Measurements from ENCODE around the gene ACTL6B. TPM values are rescaled to one million over a fixed set of nuclear protein-coding genes. Genes with fewer than 3 reads are reported as not detected.
"Not testable (repeated sequence)": the region's sequence is repeated elsewhere in the genome, so short reads cannot be mapped to it uniquely, and the experiment has no call there.

The ACTL6B gene
- polyA plus RNA-seq, 2 of the 4 experiments (the other 2 are of a cell fraction), result not detected

- DNase-seq (ENCODE audit: low read depth in 1 of 2, low spot score in 1 of 2), result no peak
- ATAC-seq, result no peak
- H3K27ac ChIP-seq, result no peak overlapping the region
- H3K4me1 ChIP-seq, result no peaks in the 10 kb centered on the region
- ChIA-PET CTCF (interaction anchor here (1.0 to 2.5 kb wide), 7 partner anchors 10 to 182 kb away, joined by 3 to 12 read pairs (median 5); partner anchors contain the start of genes POP7 and SLC12A9), POLR2A (no interaction called here)
- no peak overlapping the region for H3K4me3 ChIP-seq
- no peak for TF ChIP-seq FOXS1 (CRISPR knock-in tag; IDR thresholded peaks at IDR 0.05)
- TF ChIP-seq POLR2AphosphoS2 (conservative IDR thresholded peaks at IDR 0.05; ENCODE audit: low read length), result no peak
- H3K4me2 ChIP-seq, result no peak overlapping the region
- WGBS (ENCODE audit: missing lambda C conversion rate), result 50% methylated on average over 8 of the region's 8 CpGs
- no peak for FAIRE-seq
- no peaks in the 10 kb centered on the region for H3K9me3 ChIP-seq
These were observed 13.8 kb upstream of the ACTL6B start for GRCh38 chr7:100670074-100670473.

GRCh38 chr7:100669106-100669505 is 12.9 kb upstream of the ACTL6B start:
- H3K4me3 ChIP-seq; POLR2A ChIA-PET; FAIRE-seq; DNase-seq (ENCODE audit: low read depth in 1 of 2, low spot score in 1 of 2); H3K9me3 ChIP-seq; H3K27ac ChIP-seq; H3K4me2 ChIP-seq; H3K4me1 ChIP-seq; ATAC-seq: not testable (repeated sequence)
- CTCF ChIA-PET, result interaction anchor here (0.7 to 3.9 kb wide), 7 partner anchors 9 to 183 kb away, joined by 3 to 12 read pairs (median 7); partner anchors contain the start of genes POP7 and SLC12A9
- WGBS (ENCODE audit: missing lambda C conversion rate), result 87% methylated on average over 12 of the region's 12 CpGs

- TF ChIP-seq FOSB (CRISPR knock-in tag; IDR thresholded peaks at IDR 0.05), result no peak
- TF ChIP-seq RARB (CRISPR knock-in tag; IDR thresholded peaks at IDR 0.05), result no peak
- TF ChIP-seq KDM5A (IDR thresholded peaks at IDR 0.05), result no peak
- TF ChIP-seq ELK1 (IDR thresholded peaks at IDR 0.05; ENCODE audit: low read depth, low read length), result no peak
- ATAC-seq, result no peak
- Histone ChIP-seq H3K4me1 (no peaks in the 10 kb centered on the region), H3K4me3 (no peak overlapping the region), H3K9me3 (no peaks in the 10 kb centered on the region), H3K4me2 (no peak overlapping the region), H3K27ac (no peak overlapping the region)
- WGBS (ENCODE audit: missing lambda C conversion rate), result 66% methylated on average over 2 of the region's 2 CpGs
- ChIA-PET POLR2A (no interaction called here), CTCF (interaction anchor here (0.7 to 3.9 kb wide), 6 partner anchors 9 to 199 kb away, joined by 3 to 11 read pairs (median 4); no protein-coding TSS in a partner anchor)
- DNase-seq (ENCODE audit: low read depth in 1 of 2, low spot score in 1 of 2), result no peak
- FAIRE-seq, result no peak
These were observed 11.8 kb upstream of the ACTL6B start for GRCh38 chr7:100668069-100668449.

GRCh38 chr7:100667331-100668068 is 11.3 kb upstream of the ACTL6B start:
- ChIA-PET CTCF (interaction anchor here (1.0 to 3.9 kb wide), 5 partner anchors 10 to 198 kb away, joined by 3 to 11 read pairs (median 5); no protein-coding TSS in a partner anchor), POLR2A (no interaction called here)
- Histone ChIP-seq H3K4me1 (no peaks in the 10 kb centered on the region), H3K27ac (no peak overlapping the region), H3K4me3 (no peak overlapping the region), H3K9me3 (no peaks in the 10 kb centered on the region), H3K4me2 (no peak overlapping the region)
- TF ChIP-seq TFCP2L1 (CRISPR knock-in tag; IDR thresholded peaks at IDR 0.05), result no peak
- FAIRE-seq, result no peak
- no peak for DNase-seq (ENCODE audit: low read depth in 1 of 2, low spot score in 1 of 2)
- 59% methylated on average over 16 of the region's 16 CpGs for WGBS (ENCODE audit: missing lambda C conversion rate)
- no peak for ATAC-seq

GRCh38 chr7:100665168-100665726 is 9.0 kb upstream of the ACTL6B start:
- WGBS (ENCODE audit: missing lambda C conversion rate), result 93% methylated on average over 5 of the region's 5 CpGs
- ChIA-PET CTCF (interaction anchor here (0.8 to 3.9 kb wide), 5 partner anchors 19 to 60 kb away, joined by 3 to 11 read pairs (median 6); no protein-coding TSS in a partner anchor), POLR2A (no interaction called here)
- H3K4me3 ChIP-seq, result no peak overlapping the region
- FAIRE-seq (no peak), DNase-seq (ENCODE audit: low read depth in 1 of 2, low spot score in 1 of 2) (no peak), ATAC-seq (no peak; a peak in 1 of 6 replicates)
- H3K4me1 ChIP-seq, result no peaks in the 10 kb centered on the region
- H3K4me2 ChIP-seq, result no peak overlapping the region
- no peaks in the 10 kb centered on the region for H3K9me3 ChIP-seq
- no peak overlapping the region for H3K27ac ChIP-seq
- TF ChIP-seq CHD4 (IDR thresholded peaks at IDR 0.05; ENCODE audit: borderline replicate concordance) (no peak), RCOR1 (IDR thresholded peaks at IDR 0.05; ENCODE audit: low read depth, low read length) (no peak), REST (IDR thresholded peaks at IDR 0.05) (no peak), HOXB5 (CRISPR knock-in tag; IDR thresholded peaks at IDR 0.05) (no peak), HDAC2 (IDR thresholded peaks at IDR 0.05) (no peak), USF2 (IDR thresholded peaks at IDR 0.05) (no peak), MAZ (IDR thresholded peaks at IDR 0.05; ENCODE audit: borderline replicate concordance, low read depth, low read length) (no peak), EHMT2 (IDR thresholded peaks at IDR 0.05; ENCODE audit: low read depth) (no peak), HOXA7 (CRISPR knock-in tag; IDR thresholded peaks at IDR 0.05) (no peak), RFX5 (IDR thresholded peaks at IDR 0.05) (no peak), CHD2 (IDR thresholded peaks at IDR 0.05; ENCODE audit: low read length, partially characterized antibody) (no peak), POLR2A (IDR thresholded peaks at IDR 0.05; ENCODE audit: low read length) (no peak), TFCP2L1 (CRISPR knock-in tag; IDR thresholded peaks at IDR 0.05) (no peak)
